Loucy (cell line): ENCODE results near the gene CCDC57.

ENCODE experiments used
- H2AFZ ChIP-seq: fragments of 200-600 bp; sonication (generic); 2 replicates; pipeline ENCODE4 v1.6.0; 2016; ENCODE audit warnings: antibody characterized with exemption, mild to moderate bottlenecking, low read length, moderate library complexity
- H3F3A ChIP-seq: fragments of 200-600 bp; 2 replicates; pipeline ENCODE4 v1.6.0; 2016; ENCODE audit warnings: antibody characterized with exemption, low read depth, mild to moderate bottlenecking
- H3K27me3 ChIP-seq: fragments of 200-600 bp; sonication (generic); 2 replicates; pipeline ENCODE4 v1.6.1; 2014; ENCODE audit warnings: low read length, mild to moderate bottlenecking; ENCODE audit not compliant: insufficient read depth, poor library complexity, severe bottlenecking
- H3K36me3 ChIP-seq: fragments of 200-600 bp; sonication (generic); 2 replicates; pipeline ENCODE4 v1.6.1; 2016; ENCODE audit warnings: low read length; ENCODE audit not compliant: insufficient read depth
- H3K4me1 ChIP-seq: fragments of 200-600 bp; sonication (generic); 2 replicates; pipeline ENCODE4 v1.5.1; 2014; ENCODE audit warnings: low read length, mild to moderate bottlenecking; ENCODE audit not compliant: insufficient read depth, poor library complexity, severe bottlenecking
- H3K4me2 ChIP-seq: fragments of 200-600 bp; sonication (generic); 2 replicates; pipeline ENCODE4 v1.6.0; 2014; ENCODE audit warnings: antibody characterized with exemption, low read length, low read depth, mild to moderate bottlenecking; ENCODE audit not compliant: poor library complexity, severe bottlenecking
- H3K4me3 ChIP-seq: fragments of 200-600 bp; sonication (generic); 2 replicates; pipeline ENCODE4 v1.5.1; 2014; ENCODE audit warnings: low read length, mild to moderate bottlenecking, mixed read lengths; ENCODE audit not compliant: poor library complexity, severe bottlenecking
- H3K79me2 ChIP-seq: fragments of 200-600 bp; sonication (generic); 2 replicates; pipeline ENCODE4 v1.6.1; 2014; ENCODE audit warnings: low read length; ENCODE audit not compliant: insufficient read depth
- H3K9ac ChIP-seq: fragments of 200-600 bp; sonication (generic); 2 replicates; pipeline ENCODE4 v1.6.0; 2014; ENCODE audit warnings: mild to moderate bottlenecking, low read depth, low read length, moderate library complexity; ENCODE audit not compliant: poor library complexity, severe bottlenecking
- H3K9me2 ChIP-seq: fragments of 200-600 bp; sonication (generic); replicated peaks from 2 replicates; pipeline ENCODE4 v1.6.1; 2016; ENCODE audit warnings: low read depth, low read length, mixed read lengths
- H3K9me3 ChIP-seq: fragments of 200-600 bp; sonication (generic); 2 replicates; pipeline ENCODE4 v1.6.1; 2014; ENCODE audit warnings: mild to moderate bottlenecking, antibody characterized with exemption, low read length, low read depth; ENCODE audit not compliant: insufficient read depth
- H4K20me1 ChIP-seq: fragments of 200-600 bp; sonication (generic); 2 replicates; pipeline ENCODE4 v1.6.0; 2014; ENCODE audit warnings: antibody characterized with exemption, low read length, mild to moderate bottlenecking; ENCODE audit not compliant: insufficient read depth, poor library complexity, severe bottlenecking
- EZH2phosphoT487 ChIP-seq: fragments of 200-600 bp; IDR thresholded peaks from 2 replicates; pipeline ENCODE4 v1.6.1; 2018; ENCODE audit warnings: antibody characterized with exemption, mild to moderate bottlenecking, moderate library complexity, borderline replicate concordance
- TF ChIP-seq, protein P1 (sequence below): fragments of 200-600 bp; sonication (generic); conservative IDR thresholded peaks from 2 replicates; pipeline ENCODE4 v1.5.1; 2014; ENCODE audit warnings: mild to moderate bottlenecking, antibody characterized with exemption, low read length

The CCDC57 gene

DNA sequence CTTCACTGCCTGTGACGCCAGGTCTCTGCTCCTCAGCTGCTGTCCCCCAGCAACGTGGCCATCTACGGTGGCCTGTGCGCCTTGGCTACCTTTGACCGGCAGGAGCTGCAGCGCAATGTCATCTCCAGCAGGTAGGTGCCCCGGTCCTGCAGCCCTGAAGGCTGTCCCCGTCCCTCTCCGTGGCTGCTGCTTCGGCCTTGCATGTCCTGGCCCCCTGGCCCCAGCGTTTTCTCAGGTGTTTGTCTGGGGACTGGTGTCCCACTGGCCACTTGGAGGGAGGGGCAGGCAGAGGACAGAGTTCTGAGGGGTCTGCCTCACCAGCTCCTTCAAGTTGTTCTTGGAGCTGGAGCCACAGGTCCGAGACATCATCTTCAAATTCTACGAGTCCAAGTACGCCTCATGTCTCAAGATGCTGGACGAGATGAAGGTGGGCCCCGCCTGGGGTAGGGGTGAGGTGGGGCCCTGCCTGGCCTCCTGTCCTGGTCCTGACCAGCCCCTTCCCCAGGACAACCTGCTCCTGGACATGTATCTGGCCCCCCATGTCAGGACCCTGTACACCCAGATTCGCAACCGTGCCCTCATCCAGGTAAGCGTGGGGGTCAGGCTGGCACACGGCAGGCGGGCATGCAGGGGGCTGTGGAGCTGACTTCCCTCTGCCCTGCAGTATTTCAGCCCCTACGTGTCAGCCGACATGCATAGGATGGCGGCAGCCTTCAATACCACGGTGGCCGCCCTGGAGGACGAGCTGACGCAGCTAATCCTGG is 156.5 kb downstream of the CCDC57 start:
- no peak overlapping the region for H2AFZ ChIP-seq
- H3K4me2 ChIP-seq = no peak overlapping the region
- no peaks in the 10 kb centered on the region for H3F3A ChIP-seq
- H3K4me3 ChIP-seq = no peak overlapping the region
- H3K27me3 ChIP-seq = no peaks in the 10 kb centered on the region
- H4K20me1 ChIP-seq = peaks cover 11% of the 10 kb centered on the region
- peaks cover 21% of the 10 kb centered on the region for H3K79me2 ChIP-seq
- peaks cover 15% of the 10 kb centered on the region for H3K4me1 ChIP-seq
- no peaks in the 10 kb centered on the region for H3K9me3 ChIP-seq
- H3K9ac ChIP-seq = no peak overlapping the region
- H3K9me2 ChIP-seq = no peaks in the 10 kb centered on the region
- TF ChIP-seq EZH2phosphoT487 = no peak
- TF ChIP-seq, protein P1, sequence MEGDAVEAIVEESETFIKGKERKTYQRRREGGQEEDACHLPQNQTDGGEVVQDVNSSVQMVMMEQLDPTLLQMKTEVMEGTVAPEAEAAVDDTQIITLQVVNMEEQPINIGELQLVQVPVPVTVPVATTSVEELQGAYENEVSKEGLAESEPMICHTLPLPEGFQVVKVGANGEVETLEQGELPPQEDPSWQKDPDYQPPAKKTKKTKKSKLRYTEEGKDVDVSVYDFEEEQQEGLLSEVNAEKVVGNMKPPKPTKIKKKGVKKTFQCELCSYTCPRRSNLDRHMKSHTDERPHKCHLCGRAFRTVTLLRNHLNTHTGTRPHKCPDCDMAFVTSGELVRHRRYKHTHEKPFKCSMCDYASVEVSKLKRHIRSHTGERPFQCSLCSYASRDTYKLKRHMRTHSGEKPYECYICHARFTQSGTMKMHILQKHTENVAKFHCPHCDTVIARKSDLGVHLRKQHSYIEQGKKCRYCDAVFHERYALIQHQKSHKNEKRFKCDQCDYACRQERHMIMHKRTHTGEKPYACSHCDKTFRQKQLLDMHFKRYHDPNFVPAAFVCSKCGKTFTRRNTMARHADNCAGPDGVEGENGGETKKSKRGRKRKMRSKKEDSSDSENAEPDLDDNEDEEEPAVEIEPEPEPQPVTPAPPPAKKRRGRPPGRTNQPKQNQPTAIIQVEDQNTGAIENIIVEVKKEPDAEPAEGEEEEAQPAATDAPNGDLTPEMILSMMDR = no peak
- H3K36me3 ChIP-seq = peaks cover 34% of the 10 kb centered on the region; the same call in 1 of the 2 replicates

DNA sequence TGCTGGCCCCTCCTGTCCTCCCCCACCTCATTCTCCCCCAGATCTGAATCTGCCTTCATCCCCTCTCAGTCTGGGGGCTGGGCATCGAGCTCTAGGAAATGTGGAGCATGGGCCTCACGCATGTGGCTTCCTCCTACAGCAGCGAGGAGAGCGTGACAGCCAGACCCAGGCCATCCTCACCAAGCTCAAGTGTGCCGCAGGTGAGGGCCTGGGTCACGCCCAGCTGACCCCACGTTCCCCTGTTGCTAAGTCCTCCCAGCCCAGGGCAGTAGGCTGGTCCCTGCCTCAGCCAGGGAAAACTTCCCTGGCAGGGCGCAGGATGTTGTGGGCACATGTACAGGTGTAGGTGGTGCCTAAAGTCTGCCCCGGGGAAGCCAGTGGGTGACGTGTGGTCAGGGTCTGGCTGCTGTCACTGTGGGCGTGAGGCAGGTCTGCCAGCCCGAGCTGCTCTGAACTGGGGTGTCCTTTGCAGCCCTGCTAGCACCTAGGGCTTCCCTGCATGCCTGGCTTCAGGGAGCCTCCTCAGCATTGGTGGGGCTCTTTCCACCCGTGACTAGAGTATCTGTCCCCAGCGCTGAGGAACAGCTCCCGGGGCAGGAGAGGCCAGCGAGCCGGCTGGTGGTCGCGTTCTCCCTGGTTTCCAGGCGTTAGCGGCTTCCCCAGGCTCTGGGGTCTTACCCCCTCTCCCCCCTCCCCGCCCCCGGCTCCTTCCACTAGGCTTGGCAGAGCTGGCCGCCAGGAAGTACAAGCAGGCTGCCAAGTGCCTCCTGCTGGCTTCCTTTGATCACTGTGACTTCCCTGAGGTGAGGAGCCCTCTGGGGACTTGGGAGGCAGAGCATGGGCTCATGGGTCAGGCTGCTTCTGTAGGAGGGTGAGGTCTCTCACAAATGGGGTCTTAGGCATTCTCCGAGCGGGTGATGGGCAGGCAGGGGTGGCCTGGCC is 157.3 kb downstream of the CCDC57 start:
- no peak for TF ChIP-seq EZH2phosphoT487
- TF ChIP-seq, protein P1 = no peak
- H4K20me1 ChIP-seq = peaks cover 11% of the 10 kb centered on the region
- H3K79me2 ChIP-seq = peaks cover 28% of the 10 kb centered on the region
- no peaks in the 10 kb centered on the region for H3F3A ChIP-seq
- H3K9me2 ChIP-seq = no peaks in the 10 kb centered on the region
- H3K27me3 ChIP-seq = no peaks in the 10 kb centered on the region
- H3K4me3 ChIP-seq = no peak overlapping the region
- no peaks in the 10 kb centered on the region for H3K9me3 ChIP-seq
- no peak overlapping the region for H3K9ac ChIP-seq
- peaks cover 34% of the 10 kb centered on the region; the same call in 1 of the 2 replicates for H3K36me3 ChIP-seq
- H3K4me1 ChIP-seq = peaks cover 18% of the 10 kb centered on the region
- no peak overlapping the region for H2AFZ ChIP-seq
- H3K4me2 ChIP-seq = no peak overlapping the region

DNA sequence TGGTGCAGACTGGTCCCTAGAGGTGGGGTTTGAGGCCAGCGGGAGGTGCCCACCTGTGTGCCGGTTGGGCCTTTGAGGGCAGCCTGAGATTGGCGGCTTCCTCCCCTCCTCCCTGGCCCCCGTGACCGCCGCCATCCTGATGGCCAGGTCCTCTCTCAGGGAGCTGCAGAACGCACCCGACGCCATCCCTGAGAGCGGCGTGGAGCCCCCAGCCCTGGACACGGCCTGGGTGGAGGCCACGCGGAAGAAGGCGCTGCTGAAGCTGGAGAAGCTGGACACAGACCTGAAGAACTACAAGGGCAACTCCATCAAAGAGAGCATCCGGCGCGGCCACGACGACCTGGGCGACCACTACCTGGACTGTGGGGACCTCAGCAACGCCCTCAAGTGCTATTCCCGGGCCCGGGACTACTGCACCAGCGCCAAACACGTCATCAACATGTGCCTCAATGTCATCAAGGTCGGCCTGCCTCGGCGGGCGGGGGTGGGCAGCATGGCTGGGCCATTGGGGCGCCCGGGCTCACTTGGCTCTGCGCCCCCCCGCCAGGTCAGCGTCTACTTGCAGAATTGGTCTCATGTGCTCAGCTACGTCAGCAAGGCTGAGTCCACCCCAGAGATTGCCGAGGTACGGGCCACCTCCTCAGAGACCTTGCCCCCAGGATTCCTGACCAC is 158.2 kb downstream of the CCDC57 start:
- no peak overlapping the region for H3K9ac ChIP-seq
- H2AFZ ChIP-seq = no peak overlapping the region
- no peaks in the 10 kb centered on the region for H3F3A ChIP-seq
- no peaks in the 10 kb centered on the region for H3K27me3 ChIP-seq
- no peaks in the 10 kb centered on the region for H3K9me2 ChIP-seq
- no peak overlapping the region for H3K4me3 ChIP-seq
- H3K79me2 ChIP-seq = peaks cover 28% of the 10 kb centered on the region
- peaks cover 21% of the 10 kb centered on the region for H3K4me1 ChIP-seq
- H4K20me1 ChIP-seq = peaks cover 11% of the 10 kb centered on the region
- H3K4me2 ChIP-seq = no peak overlapping the region
- peaks cover 29% of the 10 kb centered on the region; the same call in 1 of the 2 replicates for H3K36me3 ChIP-seq
- H3K9me3 ChIP-seq = no peaks in the 10 kb centered on the region
- TF ChIP-seq, protein P1 = no peak
- TF ChIP-seq EZH2phosphoT487 = no peak
